Activated naive CD8-positive, alpha-beta T cell treated with anti-CD3 and anti-CD28 coated beads for 36 hours (primary cell): Measurements from ENCODE around the gene SLC17A7. TPM values are rescaled to one million over a fixed set of nuclear protein-coding genes. Genes with fewer than 3 reads are reported as not detected.
A peak's percentile ranks its signal among the peaks of the same experiment; 100 is the strongest.

Source experiments
- DNase-seq: peaks from one replicate; pipeline ENCODE4 v3.0.0; 2021
- H3K27ac Mint-ChIP-seq: one replicate; pipeline ENCODE4 v1.8.0; 2022; ENCODE audit warnings: mild to moderate bottlenecking, moderate library complexity, mixed read lengths
- H3K27me3 Mint-ChIP-seq: one replicate; pipeline ENCODE4 v1.8.0; 2022; ENCODE audit warnings: mild to moderate bottlenecking, mixed read lengths
- H3K36me3 Mint-ChIP-seq: one replicate; pipeline ENCODE4 v1.8.0; 2021; ENCODE audit warnings: mild to moderate bottlenecking, mixed read lengths
- H3K4me1 Mint-ChIP-seq: one replicate; pipeline ENCODE4 v1.8.0; 2021; ENCODE audit warnings: mixed read lengths
- H3K4me3 Mint-ChIP-seq: one replicate; pipeline ENCODE4 v1.8.0; 2022; ENCODE audit warnings: mild to moderate bottlenecking, moderate library complexity, mixed read lengths
- H3K9me3 Mint-ChIP-seq: one replicate; pipeline ENCODE4 v1.8.0; 2022; ENCODE audit warnings: mixed read lengths
- total RNA-seq, 2 experiments: library from RNA; stranded (reverse); gene quantifications; one replicate each; pipeline ENCODE4 v1.2.3, GENCODE V29; 2021

Gene SLC17A7
- total RNA-seq, result not detected

- peak; percentile 50 for DNase-seq
- no peak within 1 kb of the TSS for H3K27ac Mint-ChIP-seq
- peaks cover 67% of the 10 kb centered on the region for H3K27me3 Mint-ChIP-seq
- peak within 1 kb of the TSS; percentile 79 for H3K4me3 Mint-ChIP-seq
- peaks cover 27% of the 10 kb centered on the region for H3K4me1 Mint-ChIP-seq
- peaks cover 5% of the 10 kb centered on the region for H3K36me3 Mint-ChIP-seq
- no peaks in the 10 kb centered on the region for H3K9me3 Mint-ChIP-seq
Observed at GRCh38 chr19:49441210-49441959, at the start of gene SLC17A7. Gene SLC17A7, minus strand, starts transcription at chr19:49441527. Its CDS starts 148 bp downstream, at chr19:49441379.

GRCh38 chr19:49490287-49491029 is 49.1 kb upstream of the SLC17A7 start:
- peaks cover 33% of the 10 kb centered on the region for H3K27me3 Mint-ChIP-seq
- no peak for DNase-seq
- H3K36me3 Mint-ChIP-seq, result peaks cover 73% of the 10 kb centered on the region
- H3K4me3 Mint-ChIP-seq, result peak overlapping the region; percentile 93
- peaks cover 2% of the 10 kb centered on the region for H3K9me3 Mint-ChIP-seq
- peaks cover 46% of the 10 kb centered on the region for H3K4me1 Mint-ChIP-seq
- H3K27ac Mint-ChIP-seq, result peak overlapping the region; percentile 97

- H3K4me3 Mint-ChIP-seq, result peak overlapping the region; percentile 93
- H3K27ac Mint-ChIP-seq, result peak overlapping the region; percentile 97
- peaks cover 73% of the 10 kb centered on the region for H3K36me3 Mint-ChIP-seq
- H3K27me3 Mint-ChIP-seq, result peaks cover 33% of the 10 kb centered on the region
- H3K9me3 Mint-ChIP-seq, result peaks cover 2% of the 10 kb centered on the region
- peaks cover 42% of the 10 kb centered on the region for H3K4me1 Mint-ChIP-seq
- DNase-seq, result no peak
Observed at GRCh38 chr19:49489601-49490167, 48.4 kb upstream of the SLC17A7 start.

- Mint-ChIP-seq H3K4me1 (peaks cover 42% of the 10 kb centered on the region), H3K27me3 (peaks cover 33% of the 10 kb centered on the region)
- no peak for DNase-seq
Observed at GRCh38 chr19:49488863-49489537, 47.7 kb upstream of the SLC17A7 start.

GRCh38 chr19:49488046-49488862 is 46.9 kb upstream of the SLC17A7 start:
- peaks cover 31% of the 10 kb centered on the region for H3K27me3 Mint-ChIP-seq
- peak overlapping the region; percentile 93 for H3K4me3 Mint-ChIP-seq
- peaks cover 2% of the 10 kb centered on the region for H3K9me3 Mint-ChIP-seq
- no peak for DNase-seq
- H3K4me1 Mint-ChIP-seq, result peaks cover 44% of the 10 kb centered on the region
- peak overlapping the region; percentile 97 for H3K27ac Mint-ChIP-seq
- H3K36me3 Mint-ChIP-seq, result peaks cover 72% of the 10 kb centered on the region

More at GRCh38 chr19:49488863-49489537, 47.7 kb upstream of the SLC17A7 start:
- Mint-ChIP-seq H3K4me3 (peak overlapping the region; percentile 93), H3K9me3 (peaks cover 2% of the 10 kb centered on the region), H3K27ac (peak overlapping the region; percentile 97), H3K36me3 (peaks cover 73% of the 10 kb centered on the region)

GRCh38 chr19:49487277-49488045 is 46.1 kb upstream of the SLC17A7 start, which contains the start of gene RPL13A:
Gene RPL13A, plus strand, starts transcription at chr19:49487608. Its CDS starts 22 bp downstream, at chr19:49487630.
- DNase-seq, result peak; percentile 100
- Mint-ChIP-seq H3K27me3 (peaks cover 23% of the 10 kb centered on the region), H3K9me3 (peaks cover 2% of the 10 kb centered on the region), H3K4me3 (peak within 1 kb of the TSS; percentile 93), H3K27ac (peak within 1 kb of the TSS; percentile 97), H3K36me3 (peaks cover 65% of the 10 kb centered on the region), H3K4me1 (peaks cover 38% of the 10 kb centered on the region)

GRCh38 chr19:49486710-49487276 is 45.5 kb upstream of the SLC17A7 start:
- peak overlapping the region; percentile 93 for H3K4me3 Mint-ChIP-seq
- peak overlapping the region; percentile 97 for H3K27ac Mint-ChIP-seq
- peaks cover 58% of the 10 kb centered on the region for H3K36me3 Mint-ChIP-seq
- peaks cover 2% of the 10 kb centered on the region for H3K9me3 Mint-ChIP-seq
- peaks cover 34% of the 10 kb centered on the region for H3K4me1 Mint-ChIP-seq
- H3K27me3 Mint-ChIP-seq, result peaks cover 23% of the 10 kb centered on the region
- DNase-seq, result no peak

- H3K4me3 Mint-ChIP-seq, result peak overlapping the region; percentile 43
- H3K36me3 Mint-ChIP-seq, result peaks cover 52% of the 10 kb centered on the region
Observed at GRCh38 chr19:49486232-49486631, 44.9 kb upstream of the SLC17A7 start.

GRCh38 chr19:49481020-49481683 is 39.8 kb upstream of the SLC17A7 start:
- peak overlapping the region; percentile 14 for H3K4me3 Mint-ChIP-seq
- peaks cover 28% of the 10 kb centered on the region for H3K36me3 Mint-ChIP-seq

More at GRCh38 chr19:49486232-49486631, 44.9 kb upstream of the SLC17A7 start:
- Mint-ChIP-seq H3K4me1 (peaks cover 32% of the 10 kb centered on the region), H3K9me3 (peaks cover 2% of the 10 kb centered on the region), H3K27me3 (peaks cover 23% of the 10 kb centered on the region), H3K27ac (peak overlapping the region; percentile 83)
- no peak for DNase-seq

GRCh38 chr19:49479975-49480628 is 38.8 kb upstream of the SLC17A7 start:
- no peaks in the 10 kb centered on the region for H3K27me3 Mint-ChIP-seq
- no peaks in the 10 kb centered on the region for H3K9me3 Mint-ChIP-seq
- H3K36me3 Mint-ChIP-seq, result peaks cover 31% of the 10 kb centered on the region
- H3K4me1 Mint-ChIP-seq, result peaks cover 25% of the 10 kb centered on the region
- peak overlapping the region; percentile 8 for H3K27ac Mint-ChIP-seq
- DNase-seq, result no peak
- no peak overlapping the region for H3K4me3 Mint-ChIP-seq

More at GRCh38 chr19:49481020-49481683, 39.8 kb upstream of the SLC17A7 start:
- no peaks in the 10 kb centered on the region for H3K9me3 Mint-ChIP-seq
- peak overlapping the region; percentile 68 for H3K27ac Mint-ChIP-seq
- DNase-seq, result no peak
- peaks cover 19% of the 10 kb centered on the region for H3K4me1 Mint-ChIP-seq
- no peaks in the 10 kb centered on the region for H3K27me3 Mint-ChIP-seq

GRCh38 chr19:49475995-49476880 is 34.9 kb upstream of the SLC17A7 start:
- peaks cover 36% of the 10 kb centered on the region for H3K36me3 Mint-ChIP-seq
- peak overlapping the region; percentile 98 for H3K4me3 Mint-ChIP-seq
- peaks cover 39% of the 10 kb centered on the region for H3K4me1 Mint-ChIP-seq
- peak overlapping the region; percentile 95 for H3K27ac Mint-ChIP-seq
- H3K9me3 Mint-ChIP-seq, result no peaks in the 10 kb centered on the region
- H3K27me3 Mint-ChIP-seq, result no peaks in the 10 kb centered on the region
- peak; percentile 87 for DNase-seq
